OCI-LY1 (cell line): ENCODE data around the gene SLC44A3.

Experiments
- CTCF ChIP-seq: fragments of 200-600 bp; sonication (generic), shearing (Covaris generic); IDR thresholded peaks from 2 replicates; pipeline ENCODE4 v1.5.1; 2017; ENCODE audit warnings: mild to moderate bottlenecking, antibody characterized with exemption, low read length, moderate library complexity, mixed read lengths
- EZH2 ChIP-seq: fragments of 200-600 bp; sonication (generic), shearing (Covaris generic); IDR thresholded peaks from 2 replicates; pipeline ENCODE4 v1.8.0; 2017; ENCODE audit warnings: borderline replicate concordance, mixed run types, mild to moderate bottlenecking, antibody characterized with exemption, low read length, moderate library complexity, mixed read lengths

GRCh38 chr1:94872771-94873495 is 52.8 kb downstream of the SLC44A3 start:
- TF ChIP-seq CTCF (no peak), EZH2 (no peak)
